ENCODE measurements around the gene TNIP2.

The TNIP2 gene

DNA sequence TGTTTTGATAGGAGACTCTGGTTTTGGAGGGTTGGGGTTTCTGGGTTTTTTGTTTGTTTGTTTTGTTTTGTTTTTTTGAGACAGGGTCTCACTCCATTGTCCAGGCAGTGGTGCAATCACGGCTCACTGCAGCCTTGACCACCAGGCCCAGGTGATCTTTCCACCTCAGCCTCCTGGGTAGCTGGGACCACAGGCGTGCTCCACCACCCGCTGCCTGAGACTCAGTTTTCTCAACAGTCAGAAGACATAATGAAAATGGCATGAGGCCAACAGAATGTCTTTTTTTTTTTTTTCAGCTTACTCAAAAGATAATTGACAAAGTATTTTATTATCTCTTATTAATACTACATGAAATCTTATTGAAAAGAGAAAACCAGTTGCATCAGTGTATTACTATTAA, 32.4 kb downstream of the TNIP2 start:
- H2AK5ac ChIP-seq (ENCODE audit: low read length), result no peak overlapping the region
- H2BK5ac ChIP-seq (ENCODE audit: low read depth, low read length, poor library complexity), result no peak overlapping the region
- H3K79me1 ChIP-seq (ENCODE audit: low read length), result no peaks in the 10 kb centered on the region
- no peaks in the 10 kb centered on the region for H3K4me1 ChIP-seq (ENCODE audit: control insufficient read depth in 1 of 2, insufficient read depth in 2 of 2, low read length in 2 of 2)
- no peak overlapping the region for H4K12ac ChIP-seq (ENCODE audit: low read depth, low read length)
- no peak for DNase-seq
- no peak overlapping the region for H3K14ac ChIP-seq (ENCODE audit: low read length)
- no peak overlapping the region for H4K8ac ChIP-seq (ENCODE audit: low read depth, low read length)
- H3K9ac ChIP-seq (ENCODE audit: low read length), result no peak overlapping the region
- no peak overlapping the region for H3K4me2 ChIP-seq (ENCODE audit: low read length)
- no CpG with 5 or more reads among the region's 3 CpGs for WGBS (ENCODE audit: extremely low coverage, insufficient coverage, insufficient read length)
- no peak overlapping the region for H2BK12ac ChIP-seq (ENCODE audit: low read length)
- H3K4me3 ChIP-seq (ENCODE audit: low read depth, low read length), result no peak overlapping the region
- H4K91ac ChIP-seq (ENCODE audit: low read depth, low read length), result no peak overlapping the region
- H3K4ac ChIP-seq (ENCODE audit: low read depth, low read length), result no peak overlapping the region
- no peak overlapping the region for H2BK120ac ChIP-seq (ENCODE audit: insufficient read depth, low read length, poor library complexity)
- no peaks in the 10 kb centered on the region for H3K79me2 ChIP-seq (ENCODE audit: control insufficient read depth, insufficient read depth, low read length, poor library complexity)
- no peak overlapping the region for H3K27ac ChIP-seq (ENCODE audit: low read depth, low read length)
- H3K27me3 ChIP-seq (ENCODE audit: insufficient read depth, low read length), result no peaks in the 10 kb centered on the region
- no peaks in the 10 kb centered on the region for H3K9me3 ChIP-seq (ENCODE audit: insufficient read depth, low read depth, low read length)
- no peak overlapping the region for H3K18ac ChIP-seq (ENCODE audit: low read length)
- no peak overlapping the region for H2AFZ ChIP-seq (ENCODE audit: insufficient read depth, low read length, poor library complexity)
- peaks cover 14 to 24% of the 10 kb centered on the region in 2 experiments for H3K36me3 ChIP-seq (ENCODE audit: control insufficient read depth in 1 of 2, insufficient read depth in 2 of 2, low read length in 2 of 2)
- no peak overlapping the region for H3K23ac ChIP-seq (ENCODE audit: low read length)

DNA sequence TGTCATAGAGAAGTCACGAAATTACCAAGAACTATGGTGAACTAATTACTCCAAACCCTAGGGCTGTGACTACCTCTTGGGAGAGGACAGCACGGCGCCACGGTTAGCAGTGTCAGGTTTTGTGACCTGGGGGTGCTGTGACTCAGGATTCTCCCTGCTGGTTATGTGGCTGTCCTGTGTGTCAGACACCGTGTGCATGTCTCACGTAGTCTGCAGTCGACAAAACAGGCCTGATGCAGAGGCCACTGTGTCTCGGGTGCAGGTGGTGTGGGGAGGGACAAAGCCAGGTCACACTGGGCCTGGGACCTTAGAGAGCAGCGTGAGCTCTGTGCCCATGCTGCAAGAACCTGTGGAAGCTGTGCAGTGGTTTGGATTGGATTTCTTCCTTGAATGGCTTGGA, 34.1 kb downstream of the TNIP2 start:
- Histone ChIP-seq H3K79me1 (ENCODE audit: low read length) (no peaks in the 10 kb centered on the region), H3K4ac (ENCODE audit: low read depth, low read length) (no peak overlapping the region), H3K23ac (ENCODE audit: low read length) (no peak overlapping the region), H4K91ac (ENCODE audit: low read depth, low read length) (no peak overlapping the region), H2BK12ac (ENCODE audit: low read length) (no peak overlapping the region), H3K36me3 (ENCODE audit: control insufficient read depth in 1 of 2, insufficient read depth in 2 of 2, low read length in 2 of 2) (peaks cover 14 to 28% of the 10 kb centered on the region in 2 experiments), H3K4me1 (ENCODE audit: control insufficient read depth in 1 of 2, insufficient read depth in 2 of 2, low read length in 2 of 2) (no peaks in the 10 kb centered on the region), H2BK5ac (ENCODE audit: low read depth, low read length, poor library complexity) (no peak overlapping the region), H3K27ac (ENCODE audit: low read depth, low read length) (no peak overlapping the region), H2AFZ (ENCODE audit: insufficient read depth, low read length, poor library complexity) (no peak overlapping the region), H2AK5ac (ENCODE audit: low read length) (no peak overlapping the region), H3K4me3 (ENCODE audit: low read depth, low read length) (no peak overlapping the region), H2BK120ac (ENCODE audit: insufficient read depth, low read length, poor library complexity) (no peak overlapping the region), H4K12ac (ENCODE audit: low read depth, low read length) (no peak overlapping the region), H4K8ac (ENCODE audit: low read depth, low read length) (no peak overlapping the region), H3K9ac (ENCODE audit: low read length) (no peak overlapping the region), H3K14ac (ENCODE audit: low read length) (no peak overlapping the region), H3K18ac (ENCODE audit: low read length) (no peak overlapping the region), H3K4me2 (ENCODE audit: low read length) (no peak overlapping the region), H3K9me3 (ENCODE audit: insufficient read depth, low read depth, low read length) (no peaks in the 10 kb centered on the region), H3K79me2 (ENCODE audit: control insufficient read depth, insufficient read depth, low read length, poor library complexity) (no peaks in the 10 kb centered on the region), H3K27me3 (ENCODE audit: insufficient read depth, low read length) (no peaks in the 10 kb centered on the region)
- no CpG with 5 or more reads among the region's 9 CpGs for WGBS (ENCODE audit: extremely low coverage, insufficient coverage, insufficient read length)
- DNase-seq, result peak in 1 of 2 donors; percentile 18

DNA sequence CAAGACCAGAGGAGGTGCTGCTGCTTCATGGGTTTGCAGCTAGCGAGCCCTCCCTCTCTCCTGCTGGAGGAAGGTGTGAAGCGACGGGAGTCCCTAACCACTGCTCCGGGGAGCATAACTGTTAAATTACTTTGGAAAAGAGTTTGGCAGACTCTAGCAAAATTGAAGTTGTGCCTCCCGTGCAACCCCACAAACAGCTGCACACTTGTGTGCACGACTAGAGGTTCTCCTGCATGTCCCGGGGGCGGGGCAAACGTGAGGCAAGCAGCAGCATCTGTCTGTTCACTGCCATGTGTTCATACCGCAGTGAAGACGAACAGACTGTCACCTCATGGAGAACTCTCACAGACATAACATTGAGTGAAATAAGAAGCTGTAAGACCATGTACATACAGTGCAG, 34.5 kb downstream of the TNIP2 start:
- Histone ChIP-seq H2BK5ac (ENCODE audit: low read depth, low read length, poor library complexity) (no peak overlapping the region), H3K4ac (ENCODE audit: low read depth, low read length) (no peak overlapping the region), H3K27me3 (ENCODE audit: insufficient read depth, low read length) (no peaks in the 10 kb centered on the region), H3K14ac (ENCODE audit: low read length) (no peak overlapping the region), H3K4me1 (ENCODE audit: control insufficient read depth in 1 of 2, insufficient read depth in 2 of 2, low read length in 2 of 2) (no peaks in the 10 kb centered on the region), H3K36me3 (ENCODE audit: control insufficient read depth in 1 of 2, insufficient read depth in 2 of 2, low read length in 2 of 2) (peaks cover 18 to 33% of the 10 kb centered on the region in 2 experiments), H3K9ac (ENCODE audit: low read length) (no peak overlapping the region), H3K18ac (ENCODE audit: low read length) (no peak overlapping the region), H4K8ac (ENCODE audit: low read depth, low read length) (no peak overlapping the region), H2AK5ac (ENCODE audit: low read length) (no peak overlapping the region), H2AFZ (ENCODE audit: insufficient read depth, low read length, poor library complexity) (no peak overlapping the region), H2BK120ac (ENCODE audit: insufficient read depth, low read length, poor library complexity) (no peak overlapping the region), H3K9me3 (ENCODE audit: insufficient read depth, low read depth, low read length) (no peaks in the 10 kb centered on the region), H2BK12ac (ENCODE audit: low read length) (no peak overlapping the region), H3K79me2 (ENCODE audit: control insufficient read depth, insufficient read depth, low read length, poor library complexity) (no peaks in the 10 kb centered on the region), H3K4me3 (ENCODE audit: low read depth, low read length) (no peak overlapping the region), H3K27ac (ENCODE audit: low read depth, low read length) (no peak overlapping the region), H3K79me1 (ENCODE audit: low read length) (no peaks in the 10 kb centered on the region), H4K91ac (ENCODE audit: low read depth, low read length) (no peak overlapping the region), H3K23ac (ENCODE audit: low read length) (no peak overlapping the region), H4K12ac (ENCODE audit: low read depth, low read length) (no peak overlapping the region), H3K4me2 (ENCODE audit: low read length) (no peak overlapping the region)
- DNase-seq, result no peak
- WGBS (ENCODE audit: extremely low coverage, insufficient coverage, insufficient read length), result no CpG with 5 or more reads among the region's 11 CpGs

DNA sequence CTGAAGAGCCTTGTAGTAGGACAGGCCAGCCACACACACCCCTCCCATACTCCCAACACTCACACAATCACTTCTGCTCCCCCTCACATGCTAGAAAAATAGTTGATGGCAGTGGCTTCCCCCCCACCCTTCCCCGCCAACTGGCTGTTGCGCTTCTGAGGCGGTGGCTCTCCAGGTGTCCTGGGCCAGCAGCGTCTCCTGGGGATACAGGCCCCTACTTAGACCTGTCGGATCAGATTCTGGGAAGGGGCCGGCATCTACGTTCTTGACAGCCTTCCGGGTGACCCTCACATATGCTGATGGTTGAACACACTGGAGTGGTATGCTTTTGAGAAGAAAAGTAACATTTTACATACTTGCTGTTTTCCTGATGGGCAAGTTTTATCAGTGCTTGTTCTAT, 39.9 kb downstream of the TNIP2 start:
- Histone ChIP-seq H3K36me3 (ENCODE audit: control insufficient read depth in 1 of 2, insufficient read depth in 2 of 2, low read length in 2 of 2) (peaks cover 18 to 26% of the 10 kb centered on the region in 2 experiments), H3K4me1 (ENCODE audit: control insufficient read depth in 1 of 2, insufficient read depth in 2 of 2, low read length in 2 of 2) (peaks cover 4 to 5% of the 10 kb centered on the region in 2 experiments), H3K4me3 (ENCODE audit: low read depth, low read length) (no peak overlapping the region), H4K91ac (ENCODE audit: low read depth, low read length) (no peak overlapping the region), H3K9me3 (ENCODE audit: insufficient read depth, low read depth, low read length) (no peaks in the 10 kb centered on the region), H2BK5ac (ENCODE audit: low read depth, low read length, poor library complexity) (no peak overlapping the region), H3K27ac (ENCODE audit: low read depth, low read length) (no peak overlapping the region), H3K14ac (ENCODE audit: low read length) (no peak overlapping the region), H3K27me3 (ENCODE audit: insufficient read depth, low read length) (no peaks in the 10 kb centered on the region), H2AK5ac (ENCODE audit: low read length) (no peak overlapping the region), H3K23ac (ENCODE audit: low read length) (no peak overlapping the region), H2AFZ (ENCODE audit: insufficient read depth, low read length, poor library complexity) (no peak overlapping the region), H3K79me2 (ENCODE audit: control insufficient read depth, insufficient read depth, low read length, poor library complexity) (no peaks in the 10 kb centered on the region), H2BK120ac (ENCODE audit: insufficient read depth, low read length, poor library complexity) (no peak overlapping the region), H3K4ac (ENCODE audit: low read depth, low read length) (no peak overlapping the region), H3K4me2 (ENCODE audit: low read length) (no peak overlapping the region), H3K18ac (ENCODE audit: low read length) (no peak overlapping the region), H4K8ac (ENCODE audit: low read depth, low read length) (no peak overlapping the region), H2BK12ac (ENCODE audit: low read length) (no peak overlapping the region), H4K12ac (ENCODE audit: low read depth, low read length) (no peak overlapping the region), H3K79me1 (ENCODE audit: low read length) (no peaks in the 10 kb centered on the region), H3K9ac (ENCODE audit: low read length) (no peak overlapping the region)
- WGBS (ENCODE audit: extremely low coverage, insufficient coverage, insufficient read length), result no CpG with 5 or more reads among the region's 8 CpGs
- DNase-seq, result no peak

All from trophoblast cell (in vitro differentiated cells and primary cell).